Measurements from ENCODE around the gene LRRK2.
"Not testable (repeated sequence)": the region's sequence is repeated elsewhere in the genome, so short reads cannot be mapped to it uniquely, and the experiment has no call there.

Gene LRRK2

GRCh38 chr12:40202095-40203059, 22.4 kb upstream of the LRRK2 start:
- no peak for ATAC-seq (replicated peaks)
- Mint-ChIP-seq H3K4me1 (ENCODE audit: low read depth in 2 of 2) (no peaks in the 10 kb centered on the region), H3K4me3 (no peak overlapping the region), H3K9me3 (peaks cover 0 to 1% of the 10 kb centered on the region in 2 donors), H3K27ac (no peak overlapping the region), H3K27me3 (no peaks in the 10 kb centered on the region), H3K36me3 (ENCODE audit: insufficient read depth) (no peaks in the 10 kb centered on the region)
- no peak for DNase-seq

GRCh38 chr12:40203060-40203430, 21.8 kb upstream of the LRRK2 start:
- no peaks in the 10 kb centered on the region for H3K4me1 Mint-ChIP-seq (ENCODE audit: low read depth in 2 of 2)
- H3K27me3 Mint-ChIP-seq = no peaks in the 10 kb centered on the region
- H3K27ac Mint-ChIP-seq = no peak overlapping the region
- H3K36me3 Mint-ChIP-seq (ENCODE audit: insufficient read depth) = no peaks in the 10 kb centered on the region
- peaks cover 0 to 1% of the 10 kb centered on the region in 2 donors for H3K9me3 Mint-ChIP-seq
- no peak overlapping the region for H3K4me3 Mint-ChIP-seq
- DNase-seq (no peak), ATAC-seq (replicated peaks) (no peak)

- no peaks in the 10 kb centered on the region for H3K36me3 Mint-ChIP-seq (ENCODE audit: insufficient read depth)
Observed at GRCh38 chr12:40204337-40204736, 20.5 kb upstream of the LRRK2 start.

GRCh38 chr12:40207551-40207950, 17.2 kb upstream of the LRRK2 start:
- DNase-seq = no peak
- no peak overlapping the region for H3K27ac Mint-ChIP-seq
- no peaks in the 10 kb centered on the region for H3K36me3 Mint-ChIP-seq (ENCODE audit: insufficient read depth)
- H3K4me1 Mint-ChIP-seq (ENCODE audit: low read depth in 2 of 2) = no peaks in the 10 kb centered on the region
- ATAC-seq (replicated peaks) = no peak
- H3K27me3 Mint-ChIP-seq = no peaks in the 10 kb centered on the region
- H3K9me3 Mint-ChIP-seq = peaks cover 0 to 1% of the 10 kb centered on the region in 2 donors
- no peak overlapping the region for H3K4me3 Mint-ChIP-seq

More at GRCh38 chr12:40204337-40204736, 20.5 kb upstream of the LRRK2 start:
- Mint-ChIP-seq H3K9me3 (peaks cover 0 to 1% of the 10 kb centered on the region in 2 donors), H3K27ac (no peak overlapping the region), H3K4me3 (no peak overlapping the region), H3K4me1 (ENCODE audit: low read depth in 2 of 2) (no peaks in the 10 kb centered on the region), H3K27me3 (no peaks in the 10 kb centered on the region)
- no peak for DNase-seq
- ATAC-seq (replicated peaks) = no peak

GRCh38 chr12:40208707-40209446, 15.9 kb upstream of the LRRK2 start:
- Mint-ChIP-seq H3K9me3 (peaks cover 0 to 1% of the 10 kb centered on the region in 2 donors), H3K4me3 (no peak overlapping the region), H3K36me3 (ENCODE audit: insufficient read depth) (no peaks in the 10 kb centered on the region), H3K27ac (no peak overlapping the region), H3K27me3 (no peaks in the 10 kb centered on the region), H3K4me1 (ENCODE audit: low read depth in 2 of 2) (no peaks in the 10 kb centered on the region)
- no peak for DNase-seq
- ATAC-seq (replicated peaks) = peak; percentile 26

- no peaks in the 10 kb centered on the region for H3K27me3 Mint-ChIP-seq
- no peak overlapping the region for H3K4me3 Mint-ChIP-seq
- no peak overlapping the region for H3K27ac Mint-ChIP-seq
- H3K4me1 Mint-ChIP-seq (ENCODE audit: low read depth in 2 of 2) = no peaks in the 10 kb centered on the region
- no peaks in the 10 kb centered on the region for H3K36me3 Mint-ChIP-seq (ENCODE audit: insufficient read depth)
- ATAC-seq (replicated peaks) (no peak), DNase-seq (no peak)
- no peaks in the 10 kb centered on the region for H3K9me3 Mint-ChIP-seq
Observed at GRCh38 chr12:40209886-40210285, 14.9 kb upstream of the LRRK2 start.

GRCh38 chr12:40211186-40211585, 13.6 kb upstream of the LRRK2 start:
- not testable (repeated sequence) for H3K4me1 Mint-ChIP-seq (ENCODE audit: low read depth in 2 of 2); H3K9me3 Mint-ChIP-seq; H3K27ac Mint-ChIP-seq; H3K27me3 Mint-ChIP-seq; ATAC-seq (replicated peaks); DNase-seq; H3K36me3 Mint-ChIP-seq (ENCODE audit: insufficient read depth); H3K4me3 Mint-ChIP-seq

- Mint-ChIP-seq H3K4me3 (no peak overlapping the region), H3K9me3 (no peaks in the 10 kb centered on the region), H3K36me3 (ENCODE audit: insufficient read depth) (no peaks in the 10 kb centered on the region), H3K27ac (no peak overlapping the region), H3K27me3 (no peaks in the 10 kb centered on the region), H3K4me1 (ENCODE audit: low read depth in 2 of 2) (no peaks in the 10 kb centered on the region)
- no peak for DNase-seq
- no peak for ATAC-seq (replicated peaks)
Observed at GRCh38 chr12:40212566-40212965, 12.2 kb upstream of the LRRK2 start.

GRCh38 chr12:40215982-40216381, 8.8 kb upstream of the LRRK2 start:
- H3K27ac Mint-ChIP-seq = no peak overlapping the region
- ATAC-seq (replicated peaks) (no peak), DNase-seq (no peak)
- H3K9me3 Mint-ChIP-seq = no peaks in the 10 kb centered on the region
- H3K4me1 Mint-ChIP-seq (ENCODE audit: low read depth in 2 of 2) = no peaks in the 10 kb centered on the region
- no peaks in the 10 kb centered on the region for H3K27me3 Mint-ChIP-seq
- no peaks in the 10 kb centered on the region for H3K36me3 Mint-ChIP-seq (ENCODE audit: insufficient read depth)
- no peak overlapping the region for H3K4me3 Mint-ChIP-seq

- Mint-ChIP-seq H3K4me1 (ENCODE audit: low read depth in 2 of 2) (no peaks in the 10 kb centered on the region), H3K4me3 (no peak overlapping the region), H3K27ac (no peak overlapping the region), H3K9me3 (no peaks in the 10 kb centered on the region), H3K36me3 (ENCODE audit: insufficient read depth) (no peaks in the 10 kb centered on the region), H3K27me3 (no peaks in the 10 kb centered on the region)
- ATAC-seq (replicated peaks) (no peak), DNase-seq (no peak)
Observed at GRCh38 chr12:40216516-40217288, 8.1 kb upstream of the LRRK2 start.

- H3K9me3 Mint-ChIP-seq = no peaks in the 10 kb centered on the region
- H3K4me1 Mint-ChIP-seq (ENCODE audit: low read depth in 2 of 2) = no peaks in the 10 kb centered on the region
- DNase-seq = no peak
- no peak overlapping the region for H3K4me3 Mint-ChIP-seq
- H3K36me3 Mint-ChIP-seq (ENCODE audit: insufficient read depth) = no peaks in the 10 kb centered on the region
- no peak for ATAC-seq (replicated peaks)
- no peak overlapping the region for H3K27ac Mint-ChIP-seq
- peaks cover 6 to 18% of the 10 kb centered on the region in 2 donors for H3K27me3 Mint-ChIP-seq
Observed at GRCh38 chr12:40219760-40220159, 5.0 kb upstream of the LRRK2 start.

GRCh38 chr12:40222247-40222646, 2.5 kb upstream of the LRRK2 start:
- DNase-seq = no peak
- Mint-ChIP-seq H3K27me3 (peaks cover 17 to 35% of the 10 kb centered on the region in 2 donors), H3K4me3 (no peak overlapping the region), H3K27ac (no peak overlapping the region), H3K4me1 (ENCODE audit: low read depth in 2 of 2) (peaks cover 4% of the 10 kb centered on the region in 2 donors), H3K9me3 (no peaks in the 10 kb centered on the region), H3K36me3 (ENCODE audit: insufficient read depth) (no peaks in the 10 kb centered on the region)
- ATAC-seq (replicated peaks) = no peak

- no peak overlapping the region for H3K27ac Mint-ChIP-seq
- H3K4me3 Mint-ChIP-seq = peak overlapping the region; percentile 34 to 60
- peaks cover 0 to 2% of the 10 kb centered on the region in 2 donors for H3K9me3 Mint-ChIP-seq
- peaks cover 17 to 35% of the 10 kb centered on the region in 2 donors for H3K27me3 Mint-ChIP-seq
- H3K4me1 Mint-ChIP-seq (ENCODE audit: low read depth in 2 of 2) = peaks cover 4% of the 10 kb centered on the region in 2 donors
- no peak for ATAC-seq (replicated peaks)
- no peak for DNase-seq
- no peaks in the 10 kb centered on the region for H3K36me3 Mint-ChIP-seq (ENCODE audit: insufficient read depth)
Observed at GRCh38 chr12:40223646-40224045, 1.2 kb upstream of the LRRK2 start.

Measured in effector memory CD8-positive, alpha-beta T cell (primary cell).